Measurements from ENCODE around the gene TEX9.

The TEX9 gene

GRCh38 chr15:56475351-56475750, 110.1 kb downstream of the TEX9 start:
- H3K36me3 ChIP-seq (ENCODE audit: control insufficient read depth, low read depth, low read length) = no peaks in the 10 kb centered on the region
- H3K4me1 ChIP-seq (ENCODE audit: control insufficient read depth, low read depth, low read length) = no peaks in the 10 kb centered on the region
- H3K9me3 ChIP-seq (ENCODE audit: control insufficient read depth, low read depth, low read length) = no peaks in the 10 kb centered on the region
- no peak overlapping the region for H3K4me3 ChIP-seq (ENCODE audit: low read length)
- H3K27me3 ChIP-seq (ENCODE audit: control insufficient read depth, insufficient read depth, low read length) = no peaks in the 10 kb centered on the region
- H3K9ac ChIP-seq (ENCODE audit: low read length) = no peak overlapping the region
- no peak overlapping the region for H3K27ac ChIP-seq (ENCODE audit: low read length)

All from iPS-18a (cell line).